Activated T-helper 1 cell treated with Interleukin-2 at 50 U/mL for 16 hours (primary cell): ENCODE data around the gene EEF2KMT.
A peak's percentile ranks its signal among the peaks of the same experiment; 100 is the strongest.
"Not testable (repeated sequence)": the region's sequence is repeated elsewhere in the genome, so short reads cannot be mapped to it uniquely, and the experiment has no call there.

Experiments
- DNase-seq: peaks from one replicate; pipeline ENCODE4 v3.0.0-alpha.2; 2020; ENCODE audit warnings: low read depth

EEF2KMT gene

GRCh38 chr16:5097470-5098220, at the start of gene EEF2KMT:
EEF2KMT (minus strand) TSS chr16:5097795; CDS start chr16:5097739, 56 bp downstream.
- peak; percentile 81 for DNase-seq

GRCh38 chr16:5144621-5144956, 47.0 kb upstream of the EEF2KMT start:
- not testable (repeated sequence) for DNase-seq

GRCh38 chr16:5143761-5144620, 46.4 kb upstream of the EEF2KMT start:
- no peak for DNase-seq

GRCh38 chr16:5140151-5140550, 42.6 kb upstream of the EEF2KMT start:
- not testable (repeated sequence) for DNase-seq

- DNase-seq = not testable (repeated sequence)
These were observed 37.3 kb upstream of the EEF2KMT start for GRCh38 chr16:5134739-5135452.

- DNase-seq = not testable (repeated sequence)
These were observed 35.5 kb upstream of the EEF2KMT start for GRCh38 chr16:5132915-5133600.

- not testable (repeated sequence) for DNase-seq
These were observed 33.9 kb upstream of the EEF2KMT start for GRCh38 chr16:5131467-5132004.

- peak; percentile 35 for DNase-seq
These were observed 19.9 kb upstream of the EEF2KMT start for GRCh38 chr16:5117300-5118087.

GRCh38 chr16:5116780-5117295, 19.2 kb upstream of the EEF2KMT start:
- DNase-seq = not testable (repeated sequence)

- DNase-seq = not testable (repeated sequence)
These were observed 13.3 kb upstream of the EEF2KMT start for GRCh38 chr16:5110933-5111332.

- DNase-seq = no peak
These were observed 11.0 kb upstream of the EEF2KMT start for GRCh38 chr16:5108505-5109158.

GRCh38 chr16:5105039-5105438, 7.4 kb upstream of the EEF2KMT start:
- DNase-seq = not testable (repeated sequence)

GRCh38 chr16:5103296-5104032, 5.9 kb upstream of the EEF2KMT start:
- DNase-seq = not testable (repeated sequence)

GRCh38 chr16:5099174-5099573, 1.6 kb upstream of the EEF2KMT start:
- not testable (repeated sequence) for DNase-seq

- peak; percentile 92 for DNase-seq
These were observed 895 bp upstream of the EEF2KMT start for GRCh38 chr16:5098221-5099159.

GRCh38 chr16:5097061-5097469, 530 bp downstream of the EEF2KMT start:
- DNase-seq = not testable (repeated sequence)

GRCh38 chr16:5096437-5097060, 1.0 kb downstream of the EEF2KMT start:
- not testable (repeated sequence) for DNase-seq
